ENCODE measurements around the gene HAP1. TPM values are rescaled to one million over a fixed set of nuclear protein-coding genes. Genes with fewer than 3 reads are reported as not detected.

HAP1 gene
- total RNA-seq, 1 experiment from 2014 or later: 3.2 TPM

GRCh38 chr17:41689497-41690299, 44.7 kb downstream of the HAP1 start:
- ChIA-PET POLR2A (interaction anchor here (0.5 to 2.3 kb wide), 20 partner anchors 8 to 1272 kb away, joined by 3 to 38 read pairs (median 6); partner anchors contain the start of genes FKBP10, HAP1, JUP and KLHL11), CTCF (interaction anchor here (0.7 to 3.0 kb wide), 9 partner anchors 11 to 404 kb away, joined by 3 to 34 read pairs (median 4); no protein-coding TSS in a partner anchor)
- Histone ChIP-seq H3K4me1 (peaks cover 8% of the 10 kb centered on the region; the same call in 1 of the 2 replicates), H3K36me3 (ENCODE audit: control insufficient read depth, insufficient read depth, low read length) (peaks cover 18% of the 10 kb centered on the region), H3K4me3 (ENCODE audit: low read depth, low read length) (peak overlapping the region; percentile 90), H3K9me3 (no peaks in the 10 kb centered on the region), H3K27me3 (replicated peaks; ENCODE audit: control insufficient read depth, insufficient read depth, low read length) (no peaks in the 10 kb centered on the region)
- Mint-ChIP-seq H3K27ac (ENCODE audit: unreplicated experiment) (peak overlapping the region; percentile 97), H3K4me1 (ENCODE audit: low read depth, unreplicated experiment) (peaks cover 14% of the 10 kb centered on the region), H3K27me3 (ENCODE audit: insufficient read depth, unreplicated experiment) (no peaks in the 10 kb centered on the region), H3K4me3 (ENCODE audit: unreplicated experiment) (peak overlapping the region; percentile 99), H3K9me3 (ENCODE audit: unreplicated experiment) (no peaks in the 10 kb centered on the region), H3K36me3 (ENCODE audit: insufficient read depth, unreplicated experiment) (peaks cover 75% of the 10 kb centered on the region)
- peak; percentile 55 to 90 for TF ChIP-seq CTCF (IDR thresholded peaks at IDR 0.05; ENCODE audit: insufficient read depth in 1 of 2, low read depth in 1 of 2, low read length in 1 of 2, severe bottlenecking in 1 of 2, unreplicated experiment in 1 of 2)
- intact Hi-C loops (cut with micrococcal nuclease; ENCODE audit: unreplicated experiment): no loop called here
- peak in 1 of 2 experiments; percentile 72 for DNase-seq
- BruUV-seq (replicated peaks): TSS peak; percentile 47

GRCh38 chr17:41688641-41689496, 45.6 kb downstream of the HAP1 start, which contains the start of gene EIF1:
Gene EIF1, plus strand, starts transcription at chr17:41688885. Its CDS starts 154 bp downstream, at chr17:41689039.
- TF ChIP-seq CTCF (IDR thresholded peaks at IDR 0.05; ENCODE audit: insufficient read depth in 1 of 2, low read depth in 1 of 2, low read length in 1 of 2, severe bottlenecking in 1 of 2, unreplicated experiment in 1 of 2): no peak
- POLR2A ChIA-PET: interaction anchor here (0.5 to 2.3 kb wide), 55 partner anchors 8 to 1856 kb away, joined by 3 to 38 read pairs (median 4); partner anchors contain the start of genes CNP, FKBP10, HAP1 and JUP
- CTCF ChIA-PET: interaction anchor here (0.5 to 3.0 kb wide), 20 partner anchors 8 to 1271 kb away, joined by 3 to 34 read pairs (median 4); partner anchors contain the start of genes JUP and TOP2A

More at GRCh38 chr17:41688641-41689496, 45.6 kb downstream of the HAP1 start, which contains the start of gene EIF1:
- Mint-ChIP-seq H3K9me3 (ENCODE audit: unreplicated experiment) (no peaks in the 10 kb centered on the region), H3K36me3 (ENCODE audit: insufficient read depth, unreplicated experiment) (peaks cover 69% of the 10 kb centered on the region), H3K4me1 (ENCODE audit: low read depth, unreplicated experiment) (peaks cover 14% of the 10 kb centered on the region), H3K27ac (ENCODE audit: unreplicated experiment) (peak within 1 kb of the TSS; percentile 97), H3K27me3 (ENCODE audit: insufficient read depth, unreplicated experiment) (no peaks in the 10 kb centered on the region), H3K4me3 (ENCODE audit: unreplicated experiment) (peak within 1 kb of the TSS; percentile 99)
- DNase-seq: peak; percentile 100
- peak within 1 kb of the TSS; percentile 90 for H3K4me3 ChIP-seq (ENCODE audit: low read depth, low read length)
- peaks cover 18% of the 10 kb centered on the region for H3K36me3 ChIP-seq (ENCODE audit: control insufficient read depth, insufficient read depth, low read length)
- intact Hi-C loops (cut with micrococcal nuclease; ENCODE audit: unreplicated experiment): loop anchor here (1.0 kb wide), 1 partner anchor 13 kb away; no protein-coding TSS in a partner anchor
- no peaks in the 10 kb centered on the region for H3K27me3 ChIP-seq (replicated peaks; ENCODE audit: control insufficient read depth, insufficient read depth, low read length)
- no TSS peak for BruUV-seq (replicated peaks)
- H3K9me3 ChIP-seq: no peaks in the 10 kb centered on the region
- H3K4me1 ChIP-seq: peaks cover 8% of the 10 kb centered on the region; the same call in 1 of the 2 replicates

Measured in Caco-2 (cell line).